ENCODE results near the gene RPL12. TPM values are rescaled to one million over a fixed set of nuclear protein-coding genes. Genes with fewer than 3 reads are reported as not detected.

Gene RPL12
- total and polyA plus RNA-seq, 2 of the 13 experiments (the other 11 are each of a cell fraction or from before 2014, with no cell fraction given) = 1,551 to 2,590 TPM

DNA sequence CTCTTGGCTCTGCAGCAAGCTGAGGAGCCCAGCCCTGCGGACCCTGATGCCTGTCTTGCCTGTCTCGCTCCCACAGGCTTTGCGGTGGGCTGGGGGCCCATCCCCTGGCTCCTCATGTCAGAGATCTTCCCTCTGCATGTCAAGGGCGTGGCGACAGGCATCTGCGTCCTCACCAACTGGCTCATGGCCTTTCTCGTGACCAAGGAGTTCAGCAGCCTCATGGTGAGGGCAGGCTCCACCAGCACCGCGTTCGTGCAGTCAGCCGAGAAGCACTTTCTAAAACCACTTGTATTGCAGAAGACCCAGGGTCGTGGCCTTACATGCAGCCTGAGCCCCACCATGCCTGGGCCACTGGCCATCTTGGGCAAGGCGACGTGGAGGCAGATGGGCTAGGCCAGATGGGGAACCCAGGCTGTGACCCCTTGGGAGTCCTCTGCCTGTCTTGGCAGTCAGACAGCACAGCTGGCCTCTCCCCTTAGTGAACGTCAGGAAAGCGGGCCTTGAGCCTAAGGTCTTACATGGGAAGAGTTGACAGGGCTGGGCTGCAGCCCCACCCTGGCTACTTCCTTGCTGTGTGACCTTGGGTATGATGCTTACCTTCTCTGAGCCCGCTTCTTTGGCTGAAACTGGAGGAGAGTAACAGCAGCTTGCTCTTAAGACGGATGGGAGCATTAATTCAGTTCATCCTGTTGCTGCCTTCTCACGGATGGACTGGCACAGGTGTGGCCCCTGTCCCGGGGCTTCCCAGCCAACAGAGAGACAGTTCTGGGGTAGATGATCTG lies 45.7 kb downstream of the RPL12 start:
- WGBS (ENCODE audit: low lambda C conversion rate) = no CpG with 5 or more reads among the region's 20 CpGs
- POLR2A ChIA-PET = interaction anchor here (1.0 to 3.4 kb wide), 2 partner anchors 8 to 9 kb away, joined by 7 to 31 read pairs; partner anchors contain the start of gene SLC2A8

More for the DNA sequence above, 45.7 kb downstream of the RPL12 start:
- H3K4me3 ChIP-seq (replicated peaks in 1 of 3; ENCODE audit: insufficient read depth in 1 of 3, low read depth in 2 of 3, low read length in 3 of 3) = no peak overlapping the region
- no peak overlapping the region for H2AFZ ChIP-seq (ENCODE audit: low read length)
- BruUV-seq (replicated peaks) = no TSS peak
- in situ Hi-C loops (cut with HindIII; ENCODE audit: extremely low pct_ligation_motif_present, low pct_unique_long_range_greater_than_20kb) = no loop called here
- CTCF ChIA-PET (ENCODE audit: low intra/inter-chr PET ratio, low total read pairs) = no interaction called here
- peaks cover 6% of the 10 kb centered on the region for H3K79me2 ChIP-seq (ENCODE audit: insufficient read depth, low read length)
- TF ChIP-seq, protein P1, sequence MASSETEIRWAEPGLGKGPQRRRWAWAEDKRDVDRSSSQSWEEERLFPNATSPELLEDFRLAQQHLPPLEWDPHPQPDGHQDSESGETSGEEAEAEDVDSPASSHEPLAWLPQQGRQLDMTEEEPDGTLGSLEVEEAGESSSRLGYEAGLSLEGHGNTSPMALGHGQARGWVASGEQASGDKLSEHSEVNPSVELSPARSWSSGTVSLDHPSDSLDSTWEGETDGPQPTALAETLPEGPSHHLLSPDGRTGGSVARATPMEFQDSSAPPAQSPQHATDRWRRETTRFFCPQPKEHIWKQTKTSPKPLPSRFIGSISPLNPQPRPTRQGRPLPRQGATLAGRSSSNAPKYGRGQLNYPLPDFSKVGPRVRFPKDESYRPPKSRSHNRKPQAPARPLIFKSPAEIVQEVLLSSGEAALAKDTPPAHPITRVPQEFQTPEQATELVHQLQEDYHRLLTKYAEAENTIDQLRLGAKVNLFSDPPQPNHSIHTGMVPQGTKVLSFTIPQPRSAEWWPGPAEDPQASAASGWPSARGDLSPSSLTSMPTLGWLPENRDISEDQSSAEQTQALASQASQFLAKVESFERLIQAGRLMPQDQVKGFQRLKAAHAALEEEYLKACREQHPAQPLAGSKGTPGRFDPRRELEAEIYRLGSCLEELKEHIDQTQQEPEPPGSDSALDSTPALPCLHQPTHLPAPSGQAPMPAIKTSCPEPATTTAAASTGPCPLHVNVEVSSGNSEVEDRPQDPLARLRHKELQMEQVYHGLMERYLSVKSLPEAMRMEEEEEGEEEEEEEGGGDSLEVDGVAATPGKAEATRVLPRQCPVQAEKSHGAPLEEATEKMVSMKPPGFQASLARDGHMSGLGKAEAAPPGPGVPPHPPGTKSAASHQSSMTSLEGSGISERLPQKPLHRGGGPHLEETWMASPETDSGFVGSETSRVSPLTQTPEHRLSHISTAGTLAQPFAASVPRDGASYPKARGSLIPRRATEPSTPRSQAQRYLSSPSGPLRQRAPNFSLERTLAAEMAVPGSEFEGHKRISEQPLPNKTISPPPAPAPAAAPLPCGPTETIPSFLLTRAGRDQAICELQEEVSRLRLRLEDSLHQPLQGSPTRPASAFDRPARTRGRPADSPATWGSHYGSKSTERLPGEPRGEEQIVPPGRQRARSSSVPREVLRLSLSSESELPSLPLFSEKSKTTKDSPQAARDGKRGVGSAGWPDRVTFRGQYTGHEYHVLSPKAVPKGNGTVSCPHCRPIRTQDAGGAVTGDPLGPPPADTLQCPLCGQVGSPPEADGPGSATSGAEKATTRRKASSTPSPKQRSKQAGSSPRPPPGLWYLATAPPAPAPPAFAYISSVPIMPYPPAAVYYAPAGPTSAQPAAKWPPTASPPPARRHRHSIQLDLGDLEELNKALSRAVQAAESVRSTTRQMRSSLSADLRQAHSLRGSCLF (CRISPR knock-in tag; IDR thresholded peaks at IDR 0.05; ENCODE audit: borderline replicate concordance) = no peak
- TF ChIP-seq AGO2 (optimal IDR thresholded peaks at IDR 0.05; ENCODE audit: low read depth, low read length) (peak; percentile 6), ZNF768 (CRISPR knock-in tag; IDR thresholded peaks at IDR 0.05) (peak; percentile 93)
- no peaks in the 10 kb centered on the region for H3K27me3 ChIP-seq (ENCODE audit: control insufficient read depth in 1 of 2, insufficient read depth in 2 of 2, low read length in 2 of 2)
- intact Hi-C loops (cut with micrococcal nuclease; ENCODE audit: unreplicated experiment) = no loop called here
- H3K9ac ChIP-seq (ENCODE audit: insufficient read depth, low read depth, low read length) = no peak overlapping the region
- no peak overlapping the region for H3K4me2 ChIP-seq (ENCODE audit: low read depth, low read length)
- H3K9me3 ChIP-seq (ENCODE audit: low read length) = no peaks in the 10 kb centered on the region
- H3K36me3 ChIP-seq (replicated peaks in 1 of 2; ENCODE audit: control insufficient read depth in 1 of 2, insufficient read depth in 2 of 2, low read length in 2 of 2) = peaks cover 24 to 50% of the 10 kb centered on the region in 2 experiments; a peak in 4 of 5 replicates
- DNase-seq (ENCODE audit: low spot score) (no peak), ATAC-seq (no peak), FAIRE-seq (no peak)
- no peaks in the 10 kb centered on the region for H4K20me1 ChIP-seq (ENCODE audit: insufficient read depth, low read length)
- H3K4me1 ChIP-seq (ENCODE audit: insufficient read depth, low read length) = peaks cover 9% of the 10 kb centered on the region; the same call in 1 of the 2 replicates
- no peak overlapping the region for H3K27ac ChIP-seq (ENCODE audit: extremely low read length, insufficient read depth, low read length)

Data from HepG2 (cell line).